Activated CD4-positive, alpha-beta T cell treated with anti-CD3 and anti-CD28 coated beads, Interleukin-2, amount 10 ng/mL, durations not matched to agents 24 days and 14 days (primary cell): Measurements from ENCODE around the gene DOCK4. TPM values are rescaled to one million over a fixed set of nuclear protein-coding genes. Genes with fewer than 3 reads are reported as not detected.
A peak's percentile ranks its signal among the peaks of the same experiment; 100 is the strongest.
"Not testable (repeated sequence)": the region's sequence is repeated elsewhere in the genome, so short reads cannot be mapped to it uniquely, and the experiment has no call there.

Experiments used
- DNase-seq: peaks from one replicate; pipeline ENCODE4 v3.0.0; 2022
- H3K27ac Mint-ChIP-seq: one replicate; pipeline ENCODE4 v1.8.0; 2022; ENCODE audit warnings: mild to moderate bottlenecking, mixed read lengths
- H3K27me3 Mint-ChIP-seq: one replicate; pipeline ENCODE4 v1.8.0; 2022; ENCODE audit warnings: mixed read lengths
- H3K36me3 Mint-ChIP-seq: one replicate; pipeline ENCODE4 v1.8.0; 2022; ENCODE audit warnings: low read depth, mild to moderate bottlenecking, mixed read lengths
- H3K4me1 Mint-ChIP-seq: one replicate; pipeline ENCODE4 v1.8.0; 2021; ENCODE audit warnings: mixed read lengths
- H3K4me3 Mint-ChIP-seq: one replicate; pipeline ENCODE4 v1.8.0; 2022; ENCODE audit warnings: mild to moderate bottlenecking, moderate library complexity, mixed read lengths
- H3K9me3 Mint-ChIP-seq: one replicate; pipeline ENCODE4 v1.8.0; 2021; ENCODE audit warnings: mixed read lengths
- intact Hi-C: fragments of 100-400 bp; cut with micrococcal nuclease; formaldehyde crosslinking; loops from one replicate; pipeline ENCODE4 v1.15.1; 2023
- total RNA-seq: library from RNA; stranded (reverse); gene quantifications from 2 replicates; pipeline ENCODE4 v1.2.3, GENCODE V29; 2022

The DOCK4 gene
- total RNA-seq = 0.33 and 0.89 TPM in 2 replicates

DNA sequence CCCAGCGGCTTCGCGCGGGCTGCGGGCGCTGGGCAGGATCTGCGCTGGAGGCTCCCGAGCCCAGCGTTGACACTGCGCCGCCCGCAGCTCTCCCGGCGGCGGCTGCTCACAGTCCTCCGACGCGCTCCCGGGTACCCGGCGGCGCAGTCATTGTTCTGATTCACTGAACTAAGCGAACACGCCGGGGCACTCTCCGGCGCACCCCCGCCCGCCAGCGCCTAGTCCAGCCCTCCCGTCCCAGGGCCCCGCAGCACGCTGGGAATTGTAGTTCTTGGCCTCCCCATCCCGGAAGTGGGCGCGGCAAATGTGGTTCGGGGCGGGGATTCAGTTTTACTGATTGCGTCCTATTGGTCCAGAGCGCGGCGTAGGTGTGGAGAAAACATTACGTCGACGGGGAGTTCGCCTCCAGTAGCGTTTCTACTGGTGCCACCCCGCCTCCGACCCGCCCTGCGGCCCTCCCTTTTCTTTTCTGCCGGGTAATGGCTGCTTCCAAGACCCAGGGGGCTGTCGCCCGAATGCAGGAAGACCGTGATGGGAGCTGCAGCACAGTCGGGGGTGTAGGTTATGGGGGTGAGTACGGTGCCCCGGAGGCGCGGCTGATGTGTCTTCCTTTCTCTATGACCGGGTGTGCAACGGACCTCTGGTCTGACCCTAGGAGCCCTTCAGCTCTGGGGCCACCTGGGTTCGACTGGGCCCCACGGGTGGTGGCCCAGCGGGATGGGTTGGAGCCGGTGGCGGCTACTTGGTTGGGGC is at the start of gene DOCK4, which contains the start of gene ZNF277:
Gene DOCK4, minus strand, starts transcription at position 162 of the 753 bp plus-strand sequence. CDS start 261 bp downstream, outside the sequence.
Gene ZNF277, plus strand, starts transcription at position 458 of the 753 bp plus-strand sequence. Its CDS starts 22 bp downstream, at position 480.
- H3K27me3 Mint-ChIP-seq = peaks cover 36% of the 10 kb centered on the region
- peak within 1 kb of the TSS; percentile 91 for H3K4me3 Mint-ChIP-seq
- DNase-seq = peak; percentile 100
- intact Hi-C loops = loop anchor here (1.0 to 10.0 kb wide), 7 partner anchors 184 to 912 kb away; partner anchors contain the start of genes IFRD1, IMMP2L and SMIM30
- peaks cover 30% of the 10 kb centered on the region for H3K4me1 Mint-ChIP-seq
- H3K27ac Mint-ChIP-seq = peak within 1 kb of the TSS; percentile 83
- H3K9me3 Mint-ChIP-seq = no peaks in the 10 kb centered on the region
- no peaks in the 10 kb centered on the region for H3K36me3 Mint-ChIP-seq

DNA sequence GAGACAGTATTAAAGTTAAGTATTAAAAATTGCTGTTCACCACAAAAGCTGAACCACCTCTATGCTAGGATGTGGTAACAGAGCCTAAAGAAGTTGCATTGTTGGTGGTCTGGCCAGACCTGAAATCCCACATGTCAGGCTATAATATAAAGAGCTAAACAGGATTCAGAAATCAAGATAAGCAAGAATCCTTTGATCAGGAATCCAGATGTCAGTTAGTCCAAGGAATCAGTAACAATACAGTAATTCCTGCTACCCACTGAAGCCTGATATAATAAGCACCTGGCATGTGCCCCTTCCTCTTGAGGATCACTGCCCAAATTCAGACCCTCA is 49.2 kb upstream of the DOCK4 start:
- H3K36me3 Mint-ChIP-seq = no peaks in the 10 kb centered on the region

DNA sequence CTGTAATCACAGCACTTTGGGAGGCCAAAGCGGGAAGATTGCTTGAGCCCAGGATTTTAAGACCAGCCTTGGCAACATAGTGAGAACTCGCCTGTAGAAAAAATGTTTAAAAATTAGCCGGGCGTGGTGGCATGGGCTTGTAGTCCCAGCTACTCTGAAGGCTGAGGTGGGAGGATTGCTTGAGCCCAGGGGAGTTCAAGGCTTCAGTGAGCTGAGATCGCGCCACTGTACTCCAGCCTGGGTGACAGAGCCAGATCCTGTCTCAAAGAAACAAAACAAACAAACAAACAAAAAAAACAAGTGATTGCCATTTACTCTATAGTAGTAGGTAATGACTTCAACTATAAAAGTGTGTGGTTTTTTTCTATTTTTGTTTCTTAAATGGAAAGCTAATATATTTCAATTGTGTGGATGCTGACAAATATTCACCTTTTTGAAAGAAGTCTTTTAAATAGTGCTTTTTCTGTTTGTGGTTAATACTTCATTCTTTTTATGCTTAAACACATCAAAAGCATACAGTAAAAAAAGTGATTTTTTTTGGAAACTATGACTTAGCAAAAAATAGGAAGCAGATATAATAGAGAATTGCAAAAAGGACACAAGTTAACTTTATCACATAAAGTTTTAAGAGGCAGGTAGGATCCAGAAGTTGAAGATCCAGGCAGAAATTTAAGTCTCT is 48.6 kb upstream of the DOCK4 start:
- Mint-ChIP-seq H3K27ac (no peak overlapping the region), H3K4me1 (no peaks in the 10 kb centered on the region), H3K9me3 (no peaks in the 10 kb centered on the region), H3K36me3 (no peaks in the 10 kb centered on the region), H3K4me3 (no peak overlapping the region), H3K27me3 (no peaks in the 10 kb centered on the region)
- intact Hi-C loops = no loop called here
- no peak for DNase-seq

More for the DNA sequence above, 49.2 kb upstream of the DOCK4 start:
- Mint-ChIP-seq H3K9me3 (no peaks in the 10 kb centered on the region), H3K4me3 (no peak overlapping the region), H3K27ac (no peak overlapping the region), H3K27me3 (no peaks in the 10 kb centered on the region), H3K4me1 (no peaks in the 10 kb centered on the region)
- intact Hi-C loops = no loop called here
- no peak for DNase-seq

DNA sequence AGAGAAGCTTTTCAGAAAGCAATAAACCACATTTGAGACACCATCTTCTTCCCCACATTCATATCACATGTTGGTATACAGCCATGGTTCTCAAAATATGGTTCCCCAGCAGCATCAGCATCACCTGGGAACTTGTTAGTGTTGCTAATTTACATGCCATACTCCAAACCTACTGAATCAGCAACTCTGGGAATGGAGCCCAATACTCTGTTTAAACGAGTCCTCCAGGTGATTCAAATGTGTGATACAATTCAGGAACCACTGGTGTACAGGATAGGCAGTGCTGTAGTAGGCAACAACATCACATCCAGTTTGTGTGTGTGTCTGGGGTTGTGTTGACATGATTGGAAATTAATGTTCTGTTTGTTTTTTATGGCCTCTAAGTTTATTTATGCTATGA is 48.0 kb upstream of the DOCK4 start:
- intact Hi-C loops = no loop called here
- Mint-ChIP-seq H3K4me1 (no peaks in the 10 kb centered on the region), H3K9me3 (no peaks in the 10 kb centered on the region), H3K36me3 (no peaks in the 10 kb centered on the region), H3K27me3 (no peaks in the 10 kb centered on the region), H3K4me3 (no peak overlapping the region), H3K27ac (no peak overlapping the region)
- DNase-seq = no peak

GRCh38 chr7:112252691-112253090 is 46.5 kb upstream of the DOCK4 start:
- intact Hi-C loops = no loop called here

DNA sequence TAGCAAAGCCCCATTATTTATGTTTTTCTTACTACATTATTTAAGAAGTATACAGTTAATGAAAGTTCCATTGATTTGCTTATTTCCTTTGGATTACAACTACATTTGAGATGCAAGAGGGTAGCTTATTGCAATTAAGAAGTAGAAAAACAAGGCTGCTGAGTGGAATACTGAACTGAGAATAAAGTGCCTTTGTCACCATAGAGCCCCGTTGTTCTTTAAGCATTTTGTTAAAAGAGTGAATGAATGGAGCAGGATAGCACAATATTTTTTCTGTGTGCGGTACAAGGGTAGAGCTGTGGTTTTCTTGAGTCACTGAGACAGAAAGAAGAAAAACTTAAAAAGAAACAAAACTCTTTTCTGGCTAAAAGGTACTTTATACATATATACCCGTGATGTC is 45.9 kb upstream of the DOCK4 start:
- H3K9me3 Mint-ChIP-seq = no peaks in the 10 kb centered on the region
- H3K4me1 Mint-ChIP-seq = no peaks in the 10 kb centered on the region
- intact Hi-C loops = no loop called here
- no peaks in the 10 kb centered on the region for H3K27me3 Mint-ChIP-seq
- H3K27ac Mint-ChIP-seq = no peak overlapping the region
- H3K4me3 Mint-ChIP-seq = no peak overlapping the region
- H3K36me3 Mint-ChIP-seq = no peaks in the 10 kb centered on the region
- no peak for DNase-seq

More at GRCh38 chr7:112252691-112253090, 46.5 kb upstream of the DOCK4 start:
- Mint-ChIP-seq H3K27ac (no peak overlapping the region), H3K4me1 (no peaks in the 10 kb centered on the region), H3K27me3 (no peaks in the 10 kb centered on the region), H3K36me3 (no peaks in the 10 kb centered on the region), H3K4me3 (no peak overlapping the region), H3K9me3 (no peaks in the 10 kb centered on the region)
- DNase-seq = no peak

- DNase-seq, intact Hi-C loops, H3K4me3 Mint-ChIP-seq, H3K36me3 Mint-ChIP-seq, H3K4me1 Mint-ChIP-seq, H3K9me3 Mint-ChIP-seq, H3K27ac Mint-ChIP-seq, H3K27me3 Mint-ChIP-seq: not testable (repeated sequence)
These were observed 43.8 kb upstream of the DOCK4 start for GRCh38 chr7:112249967-112250366.

DNA sequence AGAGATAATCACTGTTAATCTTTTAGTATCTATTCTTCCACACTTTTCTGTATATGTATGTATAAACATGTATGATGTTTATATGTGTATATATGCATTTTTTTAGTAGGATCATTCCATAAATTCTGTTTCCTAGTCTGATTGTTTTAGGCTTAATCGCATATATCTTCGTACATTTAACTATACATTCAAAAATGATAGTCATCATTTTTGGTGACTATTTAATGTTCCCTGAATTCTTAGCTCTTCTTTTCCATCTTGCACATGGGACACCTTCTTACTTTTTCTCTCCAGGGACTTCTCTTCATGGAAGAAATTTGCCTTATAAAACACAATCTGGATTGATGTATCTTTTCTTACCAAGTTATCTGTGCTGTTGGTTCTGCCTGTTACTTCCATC is 42.4 kb upstream of the DOCK4 start:
- Mint-ChIP-seq H3K36me3 (no peaks in the 10 kb centered on the region), H3K4me1 (no peaks in the 10 kb centered on the region), H3K27ac (no peak overlapping the region), H3K9me3 (peaks cover 3% of the 10 kb centered on the region), H3K27me3 (no peaks in the 10 kb centered on the region), H3K4me3 (no peak overlapping the region)
- no peak for DNase-seq
- intact Hi-C loops = no loop called here

- Mint-ChIP-seq H3K9me3 (peaks cover 10% of the 10 kb centered on the region), H3K27me3 (no peaks in the 10 kb centered on the region), H3K36me3 (peaks cover 2% of the 10 kb centered on the region), H3K27ac (no peak overlapping the region), H3K4me3 (no peak overlapping the region), H3K4me1 (no peaks in the 10 kb centered on the region)
- DNase-seq = no peak
- intact Hi-C loops = no loop called here
These were observed 32.8 kb upstream of the DOCK4 start for GRCh38 chr7:112238852-112239610.

DNA sequence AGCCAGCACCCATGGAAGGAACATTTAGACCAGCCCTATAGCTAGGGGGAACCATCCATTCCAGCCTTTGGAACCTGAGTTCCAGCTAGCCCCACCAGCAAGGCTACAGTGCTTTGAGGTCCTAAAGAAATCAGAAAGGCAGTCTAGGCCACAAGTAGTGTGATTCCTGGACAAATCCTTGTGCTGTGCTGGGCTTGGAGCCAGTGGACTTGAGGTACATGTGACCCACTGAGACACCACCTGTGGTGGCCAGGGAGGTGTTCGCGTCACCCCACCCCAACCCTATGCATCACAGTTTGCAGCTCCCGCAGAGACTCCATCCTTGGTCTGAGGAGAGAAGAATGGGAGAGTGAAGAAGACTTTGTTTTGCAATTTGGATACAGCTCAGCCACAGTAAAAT is 32.1 kb upstream of the DOCK4 start:
- peaks cover 10% of the 10 kb centered on the region for H3K9me3 Mint-ChIP-seq
- no peaks in the 10 kb centered on the region for H3K27me3 Mint-ChIP-seq
- no peak overlapping the region for H3K27ac Mint-ChIP-seq
- no peaks in the 10 kb centered on the region for H3K4me1 Mint-ChIP-seq
- DNase-seq = no peak
- no peak overlapping the region for H3K4me3 Mint-ChIP-seq
- H3K36me3 Mint-ChIP-seq = peaks cover 2% of the 10 kb centered on the region
- intact Hi-C loops = no loop called here

DNA sequence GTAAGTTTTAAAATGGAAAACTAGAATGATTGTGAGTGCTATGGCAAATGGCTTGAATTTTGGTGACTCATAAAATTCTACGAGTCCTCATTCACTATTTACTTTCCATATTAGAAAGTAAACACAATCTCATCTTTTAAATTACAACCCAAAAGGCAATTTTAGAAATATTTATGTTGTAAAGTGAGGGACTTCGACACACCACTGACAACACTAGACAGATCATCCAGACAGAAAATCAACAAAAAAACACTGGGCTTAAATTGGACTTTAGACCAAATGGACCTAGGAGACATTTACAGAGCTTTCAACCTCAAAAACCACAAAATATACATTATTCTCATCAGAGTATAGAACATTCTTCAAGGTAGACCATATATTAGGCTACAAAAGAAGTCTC is 30.4 kb upstream of the DOCK4 start:
- Mint-ChIP-seq H3K27me3 (no peaks in the 10 kb centered on the region), H3K4me1 (no peaks in the 10 kb centered on the region), H3K4me3 (no peak overlapping the region), H3K27ac (no peak overlapping the region), H3K9me3 (peaks cover 9% of the 10 kb centered on the region), H3K36me3 (peaks cover 2% of the 10 kb centered on the region)
- intact Hi-C loops = no loop called here
- DNase-seq = no peak

GRCh38 chr7:112234147-112234546 is 27.9 kb upstream of the DOCK4 start:
- DNase-seq = no peak
- H3K4me1 Mint-ChIP-seq = peaks cover 5% of the 10 kb centered on the region
- no peak overlapping the region for H3K27ac Mint-ChIP-seq
- H3K9me3 Mint-ChIP-seq = peaks cover under 1% of the 10 kb centered on the region
- no peak overlapping the region for H3K4me3 Mint-ChIP-seq
- H3K36me3 Mint-ChIP-seq = peaks cover 3% of the 10 kb centered on the region
- intact Hi-C loops = no loop called here
- H3K27me3 Mint-ChIP-seq = no peaks in the 10 kb centered on the region

DNA sequence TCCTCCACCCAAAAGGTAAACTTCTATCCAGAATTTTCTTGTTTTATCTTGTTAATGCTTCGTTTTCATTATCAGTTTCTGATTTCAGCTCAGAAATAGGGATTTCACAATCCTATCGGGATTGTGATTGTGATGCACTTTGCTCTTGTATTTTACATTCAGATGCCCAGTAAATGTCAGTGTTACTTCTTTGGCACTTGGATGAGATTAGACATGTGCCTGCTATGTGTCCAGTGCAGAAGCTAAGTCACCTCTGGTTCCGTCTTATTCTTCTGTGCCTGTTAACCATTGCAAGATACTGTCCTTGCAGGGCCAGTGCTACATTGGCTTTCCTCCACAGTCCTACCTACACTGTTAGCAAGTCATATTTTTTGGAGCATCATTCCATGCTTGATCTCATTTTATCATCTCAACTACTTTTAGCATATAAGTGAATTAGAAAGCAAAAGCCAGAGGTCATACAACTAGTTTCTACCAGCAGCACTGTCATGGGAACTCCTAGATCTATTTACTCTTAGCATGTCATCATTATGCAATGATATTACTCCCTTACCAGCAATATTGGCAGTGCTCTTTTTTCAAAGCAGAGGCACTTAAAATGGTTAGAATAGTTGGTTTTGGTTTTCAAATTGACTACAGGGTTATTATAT is 27.0 kb upstream of the DOCK4 start:
- Mint-ChIP-seq H3K9me3 (no peaks in the 10 kb centered on the region), H3K4me1 (peaks cover 5% of the 10 kb centered on the region), H3K36me3 (peaks cover 3% of the 10 kb centered on the region), H3K4me3 (no peak overlapping the region), H3K27me3 (no peaks in the 10 kb centered on the region), H3K27ac (no peak overlapping the region)
- intact Hi-C loops = no loop called here
- no peak for DNase-seq
